Measurements from ENCODE around the gene ARL3.

ARL3 gene

GRCh38 chr10:102656791-102657371, 57.3 kb downstream of the ARL3 start:
- H3K27ac ChIP-seq: peak overlapping the region; percentile 80
- no peak for DNase-seq (ENCODE audit: low read depth, low spot score)

- H3K27ac ChIP-seq: no peak overlapping the region
- DNase-seq (ENCODE audit: low read depth, low spot score): no peak
Measured at GRCh38 chr10:102656026-102656425, 58.2 kb downstream of the ARL3 start.

GRCh38 chr10:102654969-102655368, 59.2 kb downstream of the ARL3 start:
- no peak for DNase-seq (ENCODE audit: low read depth, low spot score)
- H3K27ac ChIP-seq: no peak overlapping the region

GRCh38 chr10:102654566-102654965, 59.6 kb downstream of the ARL3 start:
- no peak overlapping the region for H3K27ac ChIP-seq
- no peak for DNase-seq (ENCODE audit: low read depth, low spot score)

GRCh38 chr10:102653060-102653459, 61.1 kb downstream of the ARL3 start:
- DNase-seq (ENCODE audit: low read depth, low spot score): no peak
- no peak overlapping the region for H3K27ac ChIP-seq

GRCh38 chr10:102652170-102652916, 61.9 kb downstream of the ARL3 start:
- DNase-seq (ENCODE audit: low read depth, low spot score): no peak
- H3K27ac ChIP-seq: no peak overlapping the region

- no peak for DNase-seq (ENCODE audit: low read depth, low spot score)
- no peak overlapping the region for H3K27ac ChIP-seq
Measured at GRCh38 chr10:102651455-102652169, 62.6 kb downstream of the ARL3 start.

GRCh38 chr10:102650655-102651454, 63.3 kb downstream of the ARL3 start:
- H3K27ac ChIP-seq: no peak overlapping the region
- DNase-seq (ENCODE audit: low read depth, low spot score): no peak

- DNase-seq (ENCODE audit: low read depth, low spot score): no peak
- H3K27ac ChIP-seq: no peak overlapping the region
Measured at GRCh38 chr10:102649797-102650654, 64.2 kb downstream of the ARL3 start.

- DNase-seq (ENCODE audit: low read depth, low spot score): no peak
Measured at GRCh38 chr10:102648889-102649796, 65.1 kb downstream of the ARL3 start.

GRCh38 chr10:102648269-102648888, 65.8 kb downstream of the ARL3 start:
- H3K27ac ChIP-seq: peak overlapping the region; percentile 97
- DNase-seq (ENCODE audit: low read depth, low spot score): no peak

More at GRCh38 chr10:102648889-102649796, 65.1 kb downstream of the ARL3 start:
- H3K27ac ChIP-seq: no peak overlapping the region

- H3K27ac ChIP-seq: peak overlapping the region; percentile 97
- DNase-seq (ENCODE audit: low read depth, low spot score): no peak
Measured at GRCh38 chr10:102647443-102648268, 66.5 kb downstream of the ARL3 start.

GRCh38 chr10:102646610-102647442, 67.4 kb downstream of the ARL3 start:
- peak overlapping the region; percentile 97 for H3K27ac ChIP-seq
- no peak for DNase-seq (ENCODE audit: low read depth, low spot score)

GRCh38 chr10:102645741-102646609, 68.2 kb downstream of the ARL3 start:
- peak; percentile 76 for DNase-seq (ENCODE audit: low read depth, low spot score)
- peak overlapping the region; percentile 97 for H3K27ac ChIP-seq

GRCh38 chr10:102645388-102645740, 68.8 kb downstream of the ARL3 start:
- H3K27ac ChIP-seq: peak overlapping the region; percentile 97
- no peak for DNase-seq (ENCODE audit: low read depth, low spot score)

Measured in epithelial cell of prostate (primary cell).